HG03565 (cell line): ENCODE data around the gene SELL.
"Not testable (repeated sequence)": the region's sequence is repeated elsewhere in the genome, so short reads cannot be mapped to it uniquely, and the experiment has no call there.

ENCODE experiments used
- ATAC-seq: cut with Tn5 transposase; IDR thresholded peaks from one replicate; pipeline ENCODE4 v1.9.1; 2021; ENCODE audit warnings: mild to moderate bottlenecking, moderate library complexity; ENCODE audit not compliant: unreplicated experiment

The SELL gene

DNA sequence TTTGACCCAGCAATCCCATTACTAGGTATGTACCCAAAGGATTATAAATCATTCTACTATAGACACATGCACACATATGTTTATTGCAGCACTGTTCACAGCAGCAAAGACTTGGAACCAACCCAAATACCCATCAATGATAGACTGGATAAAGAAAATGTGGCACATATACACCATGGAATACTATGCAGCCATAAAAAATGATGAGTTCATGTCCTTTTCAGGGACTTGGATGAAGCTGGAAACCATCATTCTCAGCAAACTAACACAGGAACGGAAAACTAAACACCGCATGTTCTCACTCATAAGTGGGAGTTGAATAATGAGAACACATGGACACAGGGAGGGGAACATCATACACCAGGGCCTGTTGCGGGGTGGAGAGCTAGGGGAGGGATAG lies 41.2 kb downstream of the SELL start:
- ATAC-seq, result not testable (repeated sequence)

GRCh38 chr1:169667699-169668596 lies 43.5 kb downstream of the SELL start:
- ATAC-seq, result not testable (repeated sequence)

DNA sequence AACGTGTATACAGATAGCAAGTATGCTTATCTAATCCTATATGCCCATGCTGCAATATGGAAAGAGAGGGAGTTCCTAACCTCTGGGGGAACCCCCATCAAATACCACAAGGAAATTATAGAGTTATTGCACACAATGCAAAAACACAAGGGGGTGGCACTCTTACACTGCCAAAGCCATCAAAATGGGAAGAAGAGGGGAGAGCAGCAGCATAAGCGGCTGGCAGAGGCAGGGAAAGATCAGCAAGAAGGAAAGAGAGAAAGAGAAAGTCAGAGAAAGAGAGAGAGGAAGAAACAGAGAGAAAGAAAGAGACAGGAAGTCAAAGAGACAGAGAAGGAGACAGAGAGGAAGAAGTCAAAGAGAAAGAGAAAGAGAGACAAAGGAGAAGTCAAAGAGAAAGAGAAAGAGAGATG lies 44.2 kb downstream of the SELL start:
- ATAC-seq, result not testable (repeated sequence)

GRCh38 chr1:169662680-169663079 lies 48.7 kb downstream of the SELL start:
- not testable (repeated sequence) for ATAC-seq

GRCh38 chr1:169661066-169661465 lies 50.4 kb downstream of the SELL start:
- not testable (repeated sequence) for ATAC-seq

DNA sequence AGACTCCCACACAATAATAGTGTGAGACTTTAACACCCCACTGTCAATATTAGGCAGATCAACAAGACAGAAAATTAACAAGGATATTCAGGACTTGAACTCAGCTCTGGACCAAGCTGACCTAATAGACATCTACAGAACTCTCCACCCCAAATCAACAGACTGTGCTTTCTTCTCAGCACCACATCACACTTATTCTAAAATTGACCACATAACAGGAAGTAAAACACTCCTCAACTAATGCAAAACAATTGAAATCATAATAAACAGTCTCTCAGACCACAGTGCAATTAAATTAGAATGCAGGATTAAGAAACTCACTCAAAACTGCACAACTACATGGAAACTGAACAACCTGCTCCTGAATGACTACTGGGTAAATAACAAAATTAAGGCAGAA lies 52.6 kb downstream of the SELL start:
- not testable (repeated sequence) for ATAC-seq

GRCh38 chr1:169653873-169654272 lies 57.5 kb downstream of the SELL start:
- ATAC-seq, result no peak

GRCh38 chr1:169651035-169651434 lies 60.4 kb downstream of the SELL start:
- ATAC-seq, result no peak

DNA sequence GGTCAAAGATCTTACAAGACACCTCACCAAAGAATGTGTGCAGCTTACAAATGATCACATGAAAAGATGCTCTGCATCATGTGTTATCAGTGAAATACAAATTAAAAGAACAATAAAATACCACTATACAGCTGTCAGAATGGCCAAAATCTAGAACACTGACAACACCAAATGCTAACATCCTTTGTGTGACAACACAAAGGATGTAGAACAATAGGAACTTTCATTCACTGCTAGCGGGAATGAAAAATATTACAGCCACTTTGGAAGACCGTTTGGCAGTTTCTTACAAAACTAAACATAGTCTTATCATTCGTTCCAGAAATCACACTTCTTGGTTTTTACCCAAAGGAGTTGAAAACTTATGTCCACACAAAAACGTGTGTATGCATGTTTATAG lies 60.9 kb downstream of the SELL start:
- no peak for ATAC-seq

DNA sequence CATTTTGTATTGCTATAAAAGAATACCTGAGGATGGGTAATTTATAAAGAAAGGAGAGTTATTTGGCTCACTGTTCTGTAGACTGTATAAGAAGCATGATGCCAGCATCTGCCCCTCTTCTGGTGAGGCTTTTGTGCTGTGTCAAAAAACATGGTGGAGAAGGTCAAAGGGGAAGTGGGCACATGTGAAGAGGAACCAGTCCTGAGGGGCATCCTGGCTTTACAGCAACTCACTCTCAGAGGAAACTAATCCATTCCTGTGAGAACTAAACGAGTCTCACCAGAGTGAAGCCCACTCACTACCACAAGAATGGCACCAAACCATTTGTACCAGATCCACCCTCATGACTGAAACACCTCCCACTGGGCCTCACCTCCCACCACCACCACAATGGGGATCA lies 62.7 kb downstream of the SELL start:
- ATAC-seq, result no peak

DNA sequence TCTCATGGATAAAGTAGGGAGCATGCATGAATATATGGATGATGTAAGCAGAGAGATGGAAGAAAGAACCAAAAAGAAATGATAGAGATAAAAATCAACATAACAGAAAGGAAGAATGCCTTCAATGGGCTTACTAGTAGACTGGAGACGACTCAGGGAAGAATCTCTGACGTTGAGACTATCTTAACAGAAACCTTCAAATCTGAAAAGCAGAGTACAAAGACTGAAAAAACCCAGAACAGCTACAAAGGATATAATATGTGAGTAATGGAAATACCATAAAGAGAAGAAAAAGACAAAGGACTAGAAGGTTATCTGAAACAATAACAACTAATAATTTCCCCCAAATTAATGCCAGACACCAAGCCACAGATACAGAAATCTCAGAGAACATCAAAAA lies 63.2 kb downstream of the SELL start:
- ATAC-seq, result no peak

DNA sequence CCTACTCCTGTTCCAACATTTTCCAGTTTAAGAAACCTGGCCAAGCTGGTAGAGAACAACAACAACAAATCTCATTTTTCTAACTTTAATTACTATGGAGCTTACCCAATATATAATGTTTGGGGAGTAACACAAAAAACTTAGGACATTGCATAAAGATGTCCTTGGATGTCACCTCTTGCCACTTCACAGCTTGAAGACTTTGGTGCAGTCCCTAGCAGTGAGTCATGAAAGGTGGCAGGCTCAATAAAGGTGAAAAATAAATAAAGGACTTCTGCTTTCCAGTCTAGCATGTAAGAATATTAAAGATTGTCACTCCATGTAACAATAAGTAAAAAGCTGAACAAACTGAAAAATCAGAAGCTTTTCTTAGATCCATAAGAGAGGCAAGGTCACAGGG lies 63.9 kb downstream of the SELL start:
- no peak for ATAC-seq

- ATAC-seq, result no peak
Observed at GRCh38 chr1:169644297-169644696, 67.1 kb downstream of the SELL start.
